Stimulated activated CD4-positive, alpha-beta T cell treated with anti-CD3 and anti-CD28 coated beads, Interleukin-4, amount 100 ng/mL, for 48 hours (primary cell): ENCODE measurements around the gene ZDHHC11B.
"Not testable (repeated sequence)": the region's sequence is repeated elsewhere in the genome, so short reads cannot be mapped to it uniquely, and the experiment has no call there.

ENCODE experiments used
- DNase-seq, 2 donors: peaks; one replicate each; pipeline ENCODE4 v3.0.0-alpha.2; 2020; ENCODE audit warnings: low read depth in 2 of 2

Gene ZDHHC11B

GRCh38 chr5:686172-686523, 98.4 kb downstream of the ZDHHC11B start:
- DNase-seq, result not testable (repeated sequence)

DNA sequence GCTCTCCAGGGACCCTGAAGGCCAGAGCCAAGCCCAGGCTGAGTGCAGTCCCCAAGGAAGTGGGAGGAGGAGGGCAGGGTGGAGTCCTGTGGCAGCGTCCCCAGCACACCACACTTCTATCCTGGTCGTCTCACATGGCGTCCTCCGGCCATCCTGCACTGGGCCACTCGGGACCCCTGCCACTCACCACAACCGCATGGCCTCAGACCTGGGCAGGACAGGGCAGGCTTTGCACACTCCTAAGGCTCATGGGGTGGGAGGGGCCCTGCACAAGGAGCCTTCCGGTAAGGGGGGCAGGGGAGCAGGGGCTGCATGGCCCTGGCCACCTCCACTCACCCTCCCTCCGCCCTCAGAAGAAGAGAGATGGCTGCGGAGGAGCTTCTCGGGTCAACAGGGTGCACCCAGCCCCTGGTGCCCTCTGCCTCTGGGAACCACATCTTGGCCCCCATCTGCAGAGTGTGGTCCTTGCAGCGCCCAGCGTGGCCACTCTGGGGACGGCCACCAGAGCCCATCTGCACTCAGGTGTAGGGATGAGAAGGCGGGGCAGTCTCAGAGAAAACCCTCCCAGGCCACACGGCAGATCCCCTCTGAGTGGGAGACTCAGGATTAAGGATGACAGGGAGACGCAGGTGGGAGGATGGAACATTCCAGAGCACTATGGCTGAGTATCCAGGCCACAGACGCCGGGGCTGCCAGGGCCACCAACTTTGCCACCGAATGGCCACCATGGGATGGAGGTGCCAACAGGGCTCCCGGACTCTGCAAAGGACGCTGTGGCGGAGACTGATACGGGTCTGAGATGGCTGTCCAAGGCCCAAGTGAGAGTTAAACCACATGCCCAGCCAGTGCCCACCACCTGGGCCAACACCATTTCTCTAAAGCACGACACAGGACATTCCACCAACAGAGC, 99.0 kb downstream of the ZDHHC11B start:
- no peak for DNase-seq

DNA sequence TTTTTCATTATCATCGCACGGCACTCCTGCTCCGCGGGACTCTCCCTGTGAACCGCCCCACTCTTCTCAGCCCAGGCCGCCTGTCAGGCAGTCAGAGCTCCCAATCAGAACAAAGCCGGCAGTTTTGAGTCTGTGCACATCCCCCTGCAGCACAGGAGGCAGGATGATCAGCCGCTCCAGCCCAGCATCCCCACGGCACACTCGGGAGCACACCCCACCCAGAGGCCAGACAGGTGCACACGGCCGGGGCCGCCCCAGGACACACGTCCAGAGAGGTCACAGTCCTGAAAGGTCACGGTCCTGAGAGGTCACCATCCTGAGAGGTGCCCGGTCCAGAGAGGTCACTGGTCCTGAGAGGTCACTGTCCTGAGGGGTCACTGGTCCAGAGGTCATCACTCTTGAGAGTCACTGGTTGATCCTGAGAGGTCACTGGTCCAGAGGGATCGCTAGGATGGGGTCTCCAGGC, 99.7 kb downstream of the ZDHHC11B start:
- no peak for DNase-seq

- no peak for DNase-seq
These were observed 100.7 kb downstream of the ZDHHC11B start for GRCh38 chr5:683551-684481.

DNA sequence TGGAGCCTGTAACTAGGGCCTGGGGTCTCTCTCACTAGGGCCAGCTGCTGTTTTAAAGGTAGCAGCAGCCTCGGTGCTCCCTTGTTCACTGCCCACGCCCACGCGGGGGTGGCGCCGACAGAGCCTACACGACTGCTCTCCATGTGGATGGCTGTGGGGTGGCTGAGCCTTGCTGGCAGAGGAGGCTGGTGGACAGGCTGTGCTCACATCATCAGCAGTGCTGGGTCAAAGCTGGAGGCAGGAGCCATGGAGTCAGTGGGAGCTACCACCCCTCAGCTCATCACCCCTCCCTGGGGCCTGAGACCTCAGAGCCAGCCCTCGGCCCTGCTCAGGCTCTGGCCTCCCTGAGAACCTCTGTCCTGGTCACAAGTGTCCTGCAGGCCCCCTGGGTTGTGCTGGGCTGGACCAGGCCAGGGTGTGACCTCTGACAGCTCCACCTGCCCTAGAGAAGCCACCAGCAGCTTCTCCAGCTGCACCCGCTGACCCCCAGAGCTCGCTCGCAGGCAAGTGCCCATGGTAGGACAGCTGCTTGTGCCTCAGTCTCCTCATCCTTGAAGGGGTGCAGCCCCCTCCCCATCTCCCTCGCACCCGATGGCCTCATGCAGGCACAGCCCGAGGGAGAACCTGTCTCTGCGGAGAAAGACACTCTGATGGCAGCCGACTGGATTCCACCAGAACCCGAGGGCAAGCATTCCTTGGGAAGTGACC, 101.7 kb downstream of the ZDHHC11B start:
- DNase-seq, result not testable (repeated sequence)

DNA sequence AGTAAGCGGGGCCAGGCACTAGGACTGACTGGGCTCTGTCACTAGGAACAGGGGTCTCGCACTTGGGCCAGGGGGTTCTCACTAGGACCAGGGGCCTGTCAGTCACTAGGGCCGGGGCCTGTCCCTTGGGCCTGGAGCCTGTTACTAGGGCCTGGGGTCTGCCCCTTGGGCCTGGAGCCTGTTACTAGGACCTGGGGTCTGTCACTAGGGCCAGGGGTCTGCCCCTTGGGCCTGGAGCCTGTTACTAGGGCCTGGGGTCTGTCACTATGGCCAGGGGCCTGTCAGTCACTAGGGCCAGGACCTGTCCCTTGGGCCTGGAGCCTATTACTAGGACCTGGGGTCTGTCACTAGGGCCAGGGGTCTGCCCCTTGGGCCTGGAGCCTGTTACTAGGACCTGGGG, 102.3 kb downstream of the ZDHHC11B start:
- DNase-seq, result not testable (repeated sequence)

GRCh38 chr5:681317-682191, 103.0 kb downstream of the ZDHHC11B start:
- DNase-seq, result not testable (repeated sequence)

- not testable (repeated sequence) for DNase-seq
These were observed 103.7 kb downstream of the ZDHHC11B start for GRCh38 chr5:680836-681235.

- DNase-seq, result not testable (repeated sequence)
These were observed 104.3 kb downstream of the ZDHHC11B start for GRCh38 chr5:680118-680795.

DNA sequence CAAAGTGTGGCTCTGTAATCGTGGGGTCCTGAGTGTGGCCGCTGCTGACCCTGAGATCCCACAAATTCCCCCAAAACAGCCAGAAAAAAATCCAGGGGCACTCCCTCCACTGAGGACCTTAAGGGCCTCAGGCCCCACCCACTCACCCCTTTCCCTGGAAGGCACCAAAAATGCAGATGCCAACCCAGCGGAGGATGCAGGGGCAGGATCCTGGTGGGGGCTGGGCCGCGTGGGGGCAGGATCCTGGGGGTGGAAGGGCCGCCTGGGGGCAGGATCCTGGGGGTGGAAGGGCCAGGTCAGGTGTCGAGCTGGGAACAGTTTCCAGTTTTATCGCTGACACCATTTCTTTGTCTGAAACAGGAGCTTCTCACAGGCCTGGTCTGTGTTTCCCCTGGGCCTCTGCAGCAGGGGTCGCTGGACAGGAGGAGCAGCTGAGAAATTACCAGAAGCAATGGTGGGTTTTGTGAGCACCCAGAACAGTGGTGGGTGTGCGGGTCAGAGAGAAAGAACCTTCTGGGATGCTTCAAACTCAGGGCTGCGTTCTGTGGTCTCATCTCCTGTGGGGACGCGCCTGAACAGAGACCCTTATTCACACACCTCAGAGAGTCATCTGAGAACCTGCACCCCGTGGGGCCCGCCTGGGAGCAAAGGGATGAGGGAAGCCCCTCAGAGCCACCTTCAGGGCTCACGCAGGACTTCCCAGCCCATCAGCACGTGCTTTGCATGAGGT, 105.2 kb downstream of the ZDHHC11B start:
- not testable (repeated sequence) for DNase-seq

DNA sequence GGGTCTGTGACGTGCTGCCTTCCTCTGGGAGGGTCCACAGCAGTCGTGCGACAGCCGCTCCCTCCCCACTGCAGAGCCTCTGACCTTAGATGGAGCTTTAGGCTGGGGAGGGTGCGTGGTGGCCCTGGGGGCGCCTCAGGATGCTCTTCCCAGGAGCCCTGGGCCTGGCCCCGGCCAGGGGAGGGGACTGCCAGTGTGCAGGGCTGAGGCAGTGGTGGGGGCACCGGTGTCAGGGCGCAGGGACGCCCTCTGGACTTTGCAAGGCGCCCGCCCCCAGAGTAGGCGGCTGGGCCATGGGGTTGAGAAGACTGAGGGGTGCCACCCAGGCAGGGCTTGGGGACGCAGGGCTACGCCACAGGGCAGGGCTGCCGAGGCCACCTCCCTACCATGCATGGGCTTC, 106.0 kb downstream of the ZDHHC11B start:
- DNase-seq, result not testable (repeated sequence)

GRCh38 chr5:677131-678101, 107.1 kb downstream of the ZDHHC11B start:
- DNase-seq, result no peak

- DNase-seq, result no peak
These were observed 107.8 kb downstream of the ZDHHC11B start for GRCh38 chr5:676699-677076.

- no peak for DNase-seq
These were observed 108.4 kb downstream of the ZDHHC11B start for GRCh38 chr5:675871-676698.

- DNase-seq, result no peak
These were observed 109.2 kb downstream of the ZDHHC11B start for GRCh38 chr5:675111-675870.

GRCh38 chr5:674630-675011, 109.9 kb downstream of the ZDHHC11B start:
- DNase-seq, result no peak
